Hematopoietic multipotent progenitor cell (in vitro differentiated cells): Measurements from ENCODE around the gene ZNF765. TPM values are rescaled to one million over a fixed set of nuclear protein-coding genes. Genes with fewer than 3 reads are reported as not detected.
"Not testable (repeated sequence)": the region's sequence is repeated elsewhere in the genome, so short reads cannot be mapped to it uniquely, and the experiment has no call there.

Source experiments
- DNase-seq, 3 donors: peaks; one replicate each; pipeline ENCODE4 v3.0.0-alpha.2; 2011 to 2015; ENCODE audit warnings: low read depth in 2 of 3, low spot score in 2 of 3
- total RNA-seq: library from RNA; depleted of rRNA; stranded (reverse); fragments of >200 nt; gene quantifications from one replicate; pipeline ENCODE4 v1.2.3, GENCODE V29; 2012

Gene ZNF765
- total RNA-seq, 1 donor, result 10.2 TPM

DNA sequence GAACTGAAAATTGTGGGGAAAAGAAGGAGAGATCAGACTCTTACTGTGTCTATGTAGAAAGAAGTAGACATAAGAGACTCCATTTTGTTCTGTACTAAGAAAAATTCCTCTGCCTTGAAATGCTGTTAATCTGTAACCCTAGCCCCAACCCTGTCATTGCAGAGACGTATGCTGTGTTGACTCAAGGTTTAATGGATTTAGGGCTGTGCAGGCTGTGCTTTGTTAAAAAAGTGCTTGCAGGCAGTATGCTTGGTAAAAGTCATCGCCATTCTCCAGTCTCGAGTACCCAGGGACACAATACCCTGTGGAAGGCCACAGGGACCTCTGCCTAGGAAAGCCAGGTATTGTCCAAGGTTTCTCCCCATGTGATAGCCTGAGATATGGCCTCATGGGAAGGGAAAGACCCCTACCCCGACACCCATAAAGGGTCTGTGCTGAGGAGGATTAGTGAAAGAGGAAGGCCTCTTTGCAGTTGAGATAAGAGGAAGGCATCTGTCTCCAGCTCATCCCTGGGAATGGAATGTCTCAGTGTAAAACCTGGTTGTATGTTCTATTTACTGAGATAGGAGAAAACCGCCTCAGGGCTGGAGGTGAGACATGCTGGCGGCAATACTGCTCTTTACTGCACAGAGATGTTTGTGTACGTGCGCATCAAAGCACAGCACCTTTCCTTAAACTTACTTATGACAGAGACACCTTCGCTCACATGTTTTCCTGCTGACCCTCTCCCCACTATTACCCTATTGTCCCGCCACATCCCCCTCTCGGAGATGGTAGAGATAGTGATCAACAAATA, 25.8 kb downstream of the ZNF765 start:
- DNase-seq, result not testable (repeated sequence)

DNA sequence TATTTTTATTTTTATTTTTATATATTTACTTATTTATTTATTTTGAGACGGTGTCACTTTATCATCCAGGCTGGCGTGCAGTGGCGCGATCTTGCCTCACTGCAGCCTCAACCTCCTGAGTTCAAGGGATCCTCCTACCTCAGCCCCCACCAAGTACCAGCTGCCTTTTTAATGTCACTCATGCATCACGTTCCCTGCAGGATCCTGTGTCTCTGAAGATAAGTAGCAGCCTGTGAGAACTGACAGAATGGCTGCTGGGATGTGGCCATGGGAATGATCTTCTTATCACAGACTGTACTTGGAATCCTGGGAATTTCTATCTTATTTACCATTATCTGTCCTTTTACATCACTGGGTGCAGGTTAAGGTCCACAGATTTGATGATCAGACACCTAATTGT, 27.6 kb downstream of the ZNF765 start:
- DNase-seq, result no peak

DNA sequence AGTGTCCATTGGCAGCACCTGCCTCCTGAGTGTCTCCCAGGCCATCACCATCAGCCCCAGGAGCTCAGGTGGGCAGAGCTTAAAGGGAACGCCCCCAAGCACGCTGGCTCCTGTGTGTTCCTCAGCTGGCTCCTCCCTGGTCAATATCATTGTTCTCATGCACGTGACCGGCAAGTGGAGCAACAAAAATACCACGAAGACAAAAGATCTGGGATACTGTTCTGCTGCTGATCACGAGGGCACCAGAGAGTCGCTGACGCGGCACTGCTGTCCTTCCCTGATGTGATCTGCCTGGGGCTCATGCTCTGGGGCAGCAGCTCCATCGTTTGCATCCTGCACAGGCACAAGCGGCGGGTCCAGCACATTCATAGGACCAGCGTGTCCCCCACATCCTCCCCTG, 28.1 kb downstream of the ZNF765 start:
- not testable (repeated sequence) for DNase-seq

DNA sequence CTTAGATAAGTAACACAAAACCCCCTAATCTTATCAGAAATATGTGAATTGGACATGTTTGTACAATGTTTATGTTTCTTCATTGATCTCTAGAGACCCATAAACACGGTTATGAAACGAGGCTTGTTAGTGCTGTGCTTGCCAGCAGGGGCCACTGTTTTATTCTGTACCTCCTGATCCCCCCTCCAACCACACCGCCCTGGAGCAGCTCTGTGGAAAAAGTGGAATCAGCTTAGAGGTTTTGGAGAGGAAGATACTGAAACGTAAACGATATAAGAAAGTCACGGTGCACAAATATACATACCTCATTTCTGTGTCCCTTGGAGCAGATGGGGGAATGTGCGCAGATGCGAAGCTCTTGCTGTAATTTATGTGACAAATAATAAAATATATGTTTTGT, 28.7 kb downstream of the ZNF765 start:
- DNase-seq, result peak in 1 of 3 donors; percentile 33

DNA sequence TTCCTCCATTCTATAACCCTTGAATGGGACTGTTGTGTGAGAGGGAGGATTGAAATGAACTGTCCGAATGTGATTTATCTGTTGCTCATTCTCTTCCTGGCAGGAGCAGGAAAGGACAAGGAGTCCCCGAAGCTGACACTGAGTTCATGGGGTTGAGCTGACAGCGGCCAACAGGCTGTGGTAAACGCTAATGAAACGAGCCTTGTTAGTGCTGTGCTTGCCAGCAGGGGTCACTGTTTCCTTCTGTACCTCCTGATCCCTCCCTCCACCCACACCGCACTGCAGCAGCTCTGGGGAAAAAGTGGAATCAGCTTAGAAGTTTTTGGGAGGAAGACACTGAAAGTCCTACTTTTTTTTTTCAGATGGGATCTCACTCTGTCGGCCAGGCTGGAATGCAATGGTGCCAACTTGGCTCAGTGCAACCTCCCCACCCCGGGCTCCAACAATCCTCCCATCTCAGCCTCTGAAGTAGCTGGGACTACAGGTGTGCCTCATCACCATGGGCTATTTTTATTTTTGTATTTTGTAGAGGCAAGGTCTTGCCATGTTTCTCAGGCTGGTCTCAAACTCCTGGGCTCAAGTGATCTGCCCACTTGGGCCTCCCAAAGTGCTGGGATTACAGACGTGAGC, 30.1 kb downstream of the ZNF765 start:
- DNase-seq, result peak; percentile 43 to 79 (median 73)

DNA sequence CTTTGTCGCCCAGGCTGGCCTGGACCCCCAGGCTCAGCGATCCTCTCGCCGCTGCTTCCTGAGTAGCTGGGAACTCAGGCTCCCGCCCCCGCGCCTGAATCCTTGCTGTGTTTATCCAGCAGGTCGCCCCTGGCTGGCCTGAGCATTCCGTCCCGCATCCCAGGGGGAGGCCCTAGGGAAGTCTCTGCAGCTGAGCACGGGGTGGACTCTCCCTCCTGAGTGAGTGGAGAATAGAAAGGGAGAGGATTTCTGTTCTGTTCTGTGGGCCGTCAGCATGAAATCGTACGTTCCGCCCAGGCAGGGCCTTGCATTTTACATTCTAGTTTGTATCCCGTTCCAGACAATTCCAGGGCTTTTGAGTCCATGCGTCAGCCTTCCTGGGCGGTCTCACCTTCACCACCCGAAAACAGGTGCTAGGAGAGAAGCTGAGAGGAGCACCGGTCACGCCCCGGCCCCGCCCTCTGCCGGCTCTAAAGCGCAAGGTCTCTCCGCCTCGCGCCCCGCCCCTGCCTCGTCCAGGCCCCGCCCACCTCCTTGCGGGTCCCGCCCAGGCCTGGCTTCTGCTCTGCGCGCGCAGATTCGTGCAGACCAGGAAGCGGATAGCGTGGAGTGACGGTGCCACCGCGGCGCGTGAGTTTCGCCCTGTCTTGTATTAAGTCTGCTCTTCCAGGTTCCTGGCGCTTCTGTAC, 36.6 kb downstream of the ZNF765 start, which contains the start of gene ZNF761:
Gene ZNF761, plus strand, starts transcription at position 586 of the 689 bp plus-strand sequence. CDS start 15,285 bp downstream, outside the sequence.
- DNase-seq, result peak; percentile 91 to 94 (median 93)

DNA sequence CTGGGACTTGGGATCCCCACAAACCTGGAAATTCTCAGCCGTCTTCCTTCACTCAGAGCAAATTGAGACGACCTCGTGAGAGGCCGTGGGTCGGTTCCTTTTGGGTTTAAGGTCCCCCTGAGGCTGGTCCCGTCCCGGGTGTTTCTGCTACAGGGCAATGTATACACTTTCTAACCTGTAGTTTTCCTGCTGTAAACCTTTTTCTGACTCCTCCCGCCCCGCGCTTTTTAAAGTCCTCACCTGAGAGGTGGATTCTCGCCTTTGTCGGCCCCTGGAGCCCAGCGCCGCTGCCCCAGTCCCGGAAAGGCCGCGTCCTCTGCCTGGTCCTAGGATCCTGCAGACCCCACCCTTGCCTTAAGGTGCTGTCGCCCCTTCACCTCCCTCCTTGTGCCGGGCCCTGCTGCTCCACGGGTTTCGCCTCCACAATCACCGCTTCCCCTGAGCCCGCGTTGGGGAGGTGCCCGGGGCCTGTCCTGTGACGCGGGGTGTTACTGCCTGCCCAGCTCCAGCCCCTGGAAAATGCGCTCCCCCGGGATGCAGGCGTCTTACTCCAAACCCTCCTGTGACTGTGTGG, 37.2 kb downstream of the ZNF765 start:
- peak in 2 of 3 donors; percentile 3 to 5 for DNase-seq

DNA sequence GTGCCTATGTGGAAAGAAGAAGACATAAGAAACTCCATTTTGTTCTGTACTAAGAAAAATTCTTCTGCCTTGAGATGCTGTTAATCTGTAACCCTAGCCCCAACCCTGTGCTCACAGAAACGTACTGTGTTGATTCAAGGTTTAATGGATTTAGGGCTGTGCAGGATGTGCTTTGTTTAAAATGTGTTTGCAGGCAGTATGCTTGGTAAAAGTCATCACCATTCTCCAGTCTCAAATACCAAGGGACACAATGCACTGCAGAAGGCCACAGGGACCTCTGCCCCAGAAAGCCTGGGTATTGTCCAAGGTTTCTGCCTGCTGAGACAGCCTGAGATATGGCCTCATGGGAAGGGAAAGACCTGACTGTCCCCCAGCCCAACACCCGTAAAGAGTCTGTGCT, 48.9 kb downstream of the ZNF765 start:
- DNase-seq, result not testable (repeated sequence)

DNA sequence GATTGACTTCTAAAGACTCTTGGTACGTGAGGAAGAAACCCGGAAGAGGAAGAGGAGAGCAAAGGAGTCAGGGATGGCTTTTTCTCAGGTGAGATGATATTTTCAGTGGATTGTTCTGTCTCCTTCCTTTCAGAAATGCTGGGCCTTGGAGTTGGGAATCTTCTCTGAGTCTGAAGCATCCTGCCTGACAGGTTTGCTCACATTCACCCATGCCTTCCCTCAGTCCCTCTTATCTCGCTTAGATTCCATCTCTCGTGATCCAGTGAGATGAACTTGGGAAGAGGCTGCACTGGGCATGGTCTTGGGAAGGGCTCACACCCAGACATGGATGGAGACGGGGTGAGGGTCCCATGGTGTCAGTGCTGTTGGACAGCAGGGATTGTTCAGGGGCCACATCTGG, 52.2 kb downstream of the ZNF765 start:
- DNase-seq, result not testable (repeated sequence)

DNA sequence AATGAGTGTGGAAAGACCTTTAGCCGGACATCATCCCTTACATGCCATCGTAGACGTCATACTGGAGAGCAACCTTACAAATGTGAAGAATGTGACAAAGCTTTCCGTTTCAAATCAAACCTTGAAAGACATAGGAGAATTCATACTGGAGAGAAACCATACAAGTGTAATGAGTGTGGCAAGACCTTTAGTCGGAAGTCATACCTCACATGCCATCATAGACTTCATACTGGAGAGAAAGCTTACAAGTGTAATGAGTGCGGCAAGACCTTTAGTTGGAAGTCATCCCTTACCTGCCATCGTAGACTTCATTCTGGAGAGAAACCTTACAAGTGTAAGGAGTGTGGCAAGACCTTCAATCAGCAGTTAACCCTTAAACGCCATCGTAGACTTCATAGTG, 60.9 kb downstream of the ZNF765 start:
- DNase-seq, result no peak

DNA sequence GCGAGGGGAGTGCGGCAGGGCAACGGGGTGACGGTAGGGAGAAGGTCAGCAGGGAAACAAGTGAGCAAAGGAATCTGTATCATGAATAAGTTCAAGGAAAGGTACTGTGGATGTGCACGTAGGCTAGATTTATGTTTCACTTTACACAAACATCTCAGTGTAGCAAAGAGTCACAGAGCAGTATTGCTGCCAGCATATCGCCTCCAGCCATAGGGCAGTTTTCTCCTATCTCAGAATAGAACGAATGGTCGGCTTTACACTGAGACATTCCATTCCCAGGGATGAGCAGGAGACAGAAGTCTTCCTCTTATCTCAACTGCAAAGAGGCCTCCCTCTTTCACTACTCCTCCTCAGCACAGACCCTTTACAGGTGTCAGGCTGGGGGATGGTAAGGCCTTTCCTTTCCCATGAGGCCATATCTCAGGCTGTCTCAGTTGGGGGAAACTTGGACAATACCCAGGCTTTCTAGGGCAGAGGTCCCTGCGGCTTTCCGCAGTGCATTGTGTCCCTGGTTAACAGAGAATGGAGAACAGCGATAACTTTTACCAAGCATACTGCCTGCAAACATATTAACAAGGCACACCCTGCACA, 65.3 kb downstream of the ZNF765 start:
- DNase-seq, result not testable (repeated sequence)

DNA sequence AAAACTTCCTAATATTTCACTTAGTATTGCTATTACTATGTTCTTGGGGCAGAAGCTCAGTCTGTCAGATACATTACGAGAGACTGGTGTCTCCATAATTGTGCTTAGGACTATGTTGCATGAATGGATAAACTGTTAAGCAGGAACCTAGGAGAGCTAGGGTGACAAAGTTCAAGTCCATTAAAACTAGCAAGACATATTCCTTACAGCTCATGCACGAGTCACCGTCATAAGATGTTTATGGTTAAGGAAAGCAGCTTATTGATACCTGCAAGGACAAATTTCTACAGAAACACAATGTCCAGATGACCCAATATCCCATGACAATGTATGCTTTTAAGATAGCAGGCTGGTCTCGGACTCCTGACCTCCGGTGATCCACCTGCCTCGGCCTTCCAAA, 66.9 kb downstream of the ZNF765 start:
- no peak for DNase-seq

DNA sequence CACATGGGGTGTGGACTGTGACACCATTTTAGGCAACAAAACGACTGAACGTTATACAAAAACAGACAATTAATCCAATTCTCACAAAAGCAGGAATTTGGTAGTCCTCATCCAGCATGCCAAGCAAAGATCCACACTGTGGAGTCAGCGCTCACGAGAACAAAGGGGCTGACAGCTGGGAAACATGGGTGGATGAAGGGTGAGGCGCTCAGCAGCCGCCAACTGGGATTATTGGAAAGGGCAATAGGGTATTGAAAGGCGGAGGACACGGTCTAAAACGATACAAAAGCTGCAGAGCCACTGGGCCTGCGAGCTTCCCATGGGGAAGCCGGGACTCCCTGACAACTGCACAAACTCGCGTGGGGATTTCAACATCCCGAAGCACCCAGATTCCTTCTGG, 67.9 kb downstream of the ZNF765 start:
- no peak for DNase-seq

DNA sequence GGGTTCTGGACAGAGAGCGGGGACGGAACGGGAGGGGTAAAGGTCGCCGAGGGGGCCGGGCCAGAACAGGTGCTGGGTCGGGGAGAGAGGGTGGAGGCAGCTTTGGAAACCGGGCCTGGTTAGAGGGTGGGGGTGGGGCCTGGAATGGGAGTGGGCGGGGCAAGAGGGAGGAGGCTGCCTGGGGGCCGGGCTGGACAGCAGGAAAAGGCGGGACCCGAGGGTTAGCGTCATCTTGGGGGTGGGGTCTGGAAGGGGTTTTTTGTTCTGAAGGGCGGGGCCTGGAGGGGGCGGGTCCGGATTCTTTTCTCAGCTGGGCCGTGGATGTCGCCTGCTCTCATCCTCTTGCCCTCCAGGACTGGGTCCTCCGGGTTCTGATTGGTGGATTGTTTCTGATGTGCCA, 68.3 kb downstream of the ZNF765 start:
- peak in 2 of 3 donors; percentile 44 to 50 for DNase-seq

DNA sequence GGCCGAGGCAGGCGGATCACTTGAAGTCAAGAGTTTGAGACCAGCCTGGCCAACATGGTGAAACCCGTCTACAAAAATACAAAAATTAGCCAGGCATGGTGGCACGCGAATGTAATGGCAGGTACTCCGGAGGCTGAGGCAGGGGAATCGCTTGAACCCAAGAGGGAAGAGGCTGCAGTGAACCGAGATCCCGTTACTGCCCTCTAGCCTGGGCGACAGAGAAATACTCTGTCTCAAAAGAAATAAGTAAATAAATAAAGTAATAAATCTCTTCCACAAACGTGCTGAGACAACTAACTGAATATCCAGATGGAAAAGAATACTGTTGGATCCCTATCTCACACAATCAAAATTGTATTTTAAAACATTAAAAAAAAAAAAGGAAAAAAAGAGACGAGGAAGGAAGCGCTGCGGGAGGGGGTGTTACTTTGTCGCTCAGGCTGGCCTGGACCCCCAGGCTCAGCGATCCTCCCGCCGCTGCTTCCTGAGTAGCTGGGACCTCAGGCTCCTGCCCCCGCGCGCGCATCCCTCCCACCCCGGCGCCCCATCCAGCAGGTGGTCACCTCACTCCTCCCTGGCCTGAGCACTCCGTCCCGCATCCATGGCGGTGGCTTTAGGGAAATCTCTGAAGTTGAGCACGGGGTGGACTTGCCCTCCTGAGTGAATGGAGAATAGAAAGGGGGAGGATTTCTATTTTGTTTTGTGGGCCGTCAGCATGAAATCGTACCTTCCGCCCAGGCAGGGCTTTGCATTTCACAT, 72.0 kb downstream of the ZNF765 start:
- DNase-seq, result peak in 1 of 3 donors; percentile 9

DNA sequence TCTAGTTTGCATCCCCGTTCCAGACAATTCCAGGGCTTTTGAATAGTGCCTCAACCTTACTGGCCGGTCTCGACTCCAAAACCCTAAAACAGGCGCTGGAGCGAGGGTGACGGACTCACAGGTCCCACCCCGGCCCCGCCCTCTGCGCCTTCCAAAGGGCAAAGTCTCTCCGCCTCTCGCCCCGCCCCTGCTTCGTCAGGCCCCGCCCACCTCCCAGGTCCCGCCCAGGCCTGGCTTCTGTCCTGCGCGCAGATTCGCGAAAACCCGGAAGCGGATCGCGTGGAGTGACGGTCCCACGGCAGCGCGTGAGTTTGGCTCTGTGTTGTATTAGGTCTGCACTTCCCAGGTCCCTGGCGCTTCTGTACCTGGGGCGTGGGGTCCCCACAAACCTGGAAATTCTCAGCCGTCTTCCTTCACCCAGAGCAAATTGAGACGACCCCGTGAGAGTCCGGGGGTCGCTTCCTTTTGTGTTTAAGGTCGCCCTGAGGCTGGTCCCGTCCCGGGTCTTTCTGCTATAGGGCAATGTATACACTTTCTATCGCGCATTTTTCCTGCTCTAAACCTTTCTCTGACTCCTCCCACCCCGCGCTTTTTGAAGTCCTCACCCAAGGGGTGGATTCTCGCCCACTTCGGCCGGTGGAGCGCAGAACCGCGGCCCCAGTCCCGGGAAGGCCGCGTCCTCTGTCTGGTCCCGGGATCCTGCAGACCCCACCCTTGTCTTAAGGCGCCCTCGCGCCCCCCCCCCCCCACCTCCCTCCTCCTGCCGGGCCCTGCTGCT, 72.7 kb downstream of the ZNF765 start, which contains the start of gene ZNF813:
Gene ZNF813, plus strand, starts transcription at position 249 of the 778 bp plus-strand sequence. CDS start 16,090 bp downstream, outside the sequence.
- DNase-seq, result peak; percentile 86 to 94 (median 94)

DNA sequence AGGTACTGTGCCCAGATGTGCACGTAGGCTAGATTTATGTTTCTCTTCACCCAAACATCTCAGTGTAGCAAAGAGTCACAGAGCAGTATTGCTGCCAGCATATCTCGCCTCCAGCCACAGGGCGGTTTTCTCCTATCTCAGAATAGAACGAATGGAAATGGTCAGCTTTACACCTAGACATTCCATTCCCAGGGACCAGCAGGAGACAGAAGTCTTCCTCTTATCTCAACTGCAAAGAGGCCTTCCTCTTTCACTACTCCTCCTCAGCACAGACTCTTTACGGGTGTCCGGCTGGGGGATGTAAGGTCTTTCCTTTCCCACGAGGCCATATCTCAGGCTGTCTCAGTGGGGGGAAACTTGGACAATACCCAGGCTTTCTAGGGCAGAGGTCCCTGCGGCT, 73.7 kb downstream of the ZNF765 start:
- not testable (repeated sequence) for DNase-seq

DNA sequence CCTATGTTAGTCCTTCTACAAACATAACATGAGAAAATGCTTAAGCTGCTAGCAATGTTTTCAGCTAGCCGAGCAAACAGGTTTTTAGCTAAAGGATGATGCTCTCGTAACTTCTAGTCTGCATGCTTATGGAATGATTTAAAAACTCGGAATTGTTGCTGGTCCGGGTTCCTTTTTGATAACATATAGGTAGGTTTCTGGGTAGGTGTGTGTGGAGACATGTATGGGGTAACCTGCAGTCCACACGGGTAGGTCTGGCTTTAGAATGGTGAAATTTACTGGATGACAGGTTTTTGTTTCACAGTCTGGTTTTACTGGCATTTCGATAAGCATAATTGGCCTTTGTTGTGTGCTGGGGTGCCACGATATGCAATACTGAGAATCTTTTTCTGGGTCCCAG, 77.0 kb downstream of the ZNF765 start:
- no peak for DNase-seq

DNA sequence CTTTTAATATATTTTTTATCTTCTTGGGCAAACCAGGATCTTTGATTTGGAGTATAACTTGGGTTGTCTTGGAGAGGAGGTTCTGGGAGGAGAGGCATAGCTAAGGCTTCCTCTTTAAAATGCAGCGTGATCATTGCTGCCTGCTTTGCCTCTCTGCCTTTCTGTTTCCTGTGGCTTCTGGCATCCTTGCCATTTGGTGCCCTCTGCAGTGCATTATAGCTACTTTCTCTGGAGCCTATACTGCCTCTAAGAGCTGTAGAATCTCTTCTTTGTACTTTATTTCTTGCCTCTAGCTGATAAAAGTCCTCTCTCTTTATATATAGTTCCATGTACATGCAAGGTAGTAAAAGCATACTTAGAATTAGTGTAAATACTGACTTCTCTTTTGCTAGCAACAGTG, 79.9 kb downstream of the ZNF765 start:
- peak in 2 of 3 donors; percentile 57 to 82 for DNase-seq
